Stimulated activated CD4-positive, alpha-beta T cell treated with anti-CD3 and anti-CD28 coated beads, Interleukin-1b, Interleukin-23, amount 100 ng/mL, for 1 hour (primary cell): ENCODE results near the gene TRIP13.
"Not testable (repeated sequence)": the region's sequence is repeated elsewhere in the genome, so short reads cannot be mapped to it uniquely, and the experiment has no call there.

Experiments used
- DNase-seq, 2 donors: peaks; one replicate each; pipeline ENCODE4 v3.0.0-alpha.2; 2020; ENCODE audit warnings: low read depth in 2 of 2

Gene TRIP13

DNA sequence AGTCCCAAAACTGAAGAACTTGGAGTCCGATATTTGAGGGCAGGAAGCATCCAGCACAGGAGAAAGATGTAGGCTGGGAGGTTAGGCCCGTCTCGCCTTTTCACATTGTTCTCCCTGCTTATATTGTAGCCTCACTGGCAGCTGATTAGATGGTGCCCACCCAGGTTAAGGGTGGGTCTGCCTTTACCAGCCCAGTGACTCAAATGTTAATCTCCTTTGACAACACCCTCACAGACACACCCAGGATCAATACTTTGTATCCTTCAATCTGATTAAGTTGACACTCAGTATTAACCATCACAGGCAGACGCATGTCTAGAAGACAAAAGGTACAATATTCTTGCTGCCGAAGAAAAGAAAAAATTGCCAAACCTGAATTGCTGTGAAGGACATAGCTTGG is 26.0 kb downstream of the TRIP13 start:
- DNase-seq = not testable (repeated sequence)

DNA sequence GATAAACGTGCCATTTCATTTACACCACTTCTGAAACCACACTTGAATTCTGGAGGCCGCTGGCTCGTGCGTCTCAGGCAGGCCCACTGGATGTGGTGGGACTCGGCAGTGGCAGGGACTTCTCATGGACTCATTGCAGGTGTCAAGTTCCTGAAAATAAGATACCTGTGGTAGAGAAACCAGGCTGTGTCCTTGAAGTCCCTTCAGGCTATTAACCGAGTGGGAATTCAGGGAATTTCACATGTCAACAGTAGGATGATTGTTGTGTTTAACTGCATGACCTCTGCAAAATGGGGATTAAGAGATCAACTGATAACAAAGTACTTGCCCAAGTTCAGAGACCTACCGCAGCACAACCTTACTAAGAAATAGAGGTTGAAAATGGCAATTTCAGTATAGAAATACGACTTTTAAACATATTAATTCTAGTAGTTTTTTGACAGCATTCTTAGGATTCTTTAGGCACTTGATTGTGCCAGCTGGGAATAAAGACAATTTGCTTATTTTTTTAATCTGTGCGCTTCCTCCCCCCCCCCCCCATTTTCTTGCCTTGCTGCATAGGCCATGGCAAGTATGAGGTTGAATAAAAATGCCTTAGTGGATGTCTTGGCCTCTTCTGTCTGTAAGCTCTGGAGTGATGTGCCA is 26.8 kb downstream of the TRIP13 start:
- DNase-seq = no peak

DNA sequence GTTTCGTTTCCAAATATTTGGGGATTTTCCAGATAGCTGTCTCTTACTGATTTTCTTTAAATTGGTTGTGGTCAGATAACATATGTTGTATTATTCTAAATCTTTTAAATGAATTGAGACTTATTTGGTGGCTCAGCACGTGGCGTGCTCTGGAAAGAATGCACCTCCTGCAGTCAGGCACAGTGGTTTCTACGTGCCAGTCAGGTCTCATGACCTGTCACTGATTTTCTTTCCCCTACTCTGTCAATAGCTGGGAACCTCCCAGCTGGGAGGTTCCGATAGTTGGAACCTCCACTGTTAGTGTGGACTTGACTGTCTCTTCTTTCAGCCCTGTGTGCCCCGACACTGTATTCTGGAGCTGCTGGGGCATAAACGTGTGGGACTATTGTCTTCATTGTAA is 27.6 kb downstream of the TRIP13 start:
- DNase-seq = no peak

DNA sequence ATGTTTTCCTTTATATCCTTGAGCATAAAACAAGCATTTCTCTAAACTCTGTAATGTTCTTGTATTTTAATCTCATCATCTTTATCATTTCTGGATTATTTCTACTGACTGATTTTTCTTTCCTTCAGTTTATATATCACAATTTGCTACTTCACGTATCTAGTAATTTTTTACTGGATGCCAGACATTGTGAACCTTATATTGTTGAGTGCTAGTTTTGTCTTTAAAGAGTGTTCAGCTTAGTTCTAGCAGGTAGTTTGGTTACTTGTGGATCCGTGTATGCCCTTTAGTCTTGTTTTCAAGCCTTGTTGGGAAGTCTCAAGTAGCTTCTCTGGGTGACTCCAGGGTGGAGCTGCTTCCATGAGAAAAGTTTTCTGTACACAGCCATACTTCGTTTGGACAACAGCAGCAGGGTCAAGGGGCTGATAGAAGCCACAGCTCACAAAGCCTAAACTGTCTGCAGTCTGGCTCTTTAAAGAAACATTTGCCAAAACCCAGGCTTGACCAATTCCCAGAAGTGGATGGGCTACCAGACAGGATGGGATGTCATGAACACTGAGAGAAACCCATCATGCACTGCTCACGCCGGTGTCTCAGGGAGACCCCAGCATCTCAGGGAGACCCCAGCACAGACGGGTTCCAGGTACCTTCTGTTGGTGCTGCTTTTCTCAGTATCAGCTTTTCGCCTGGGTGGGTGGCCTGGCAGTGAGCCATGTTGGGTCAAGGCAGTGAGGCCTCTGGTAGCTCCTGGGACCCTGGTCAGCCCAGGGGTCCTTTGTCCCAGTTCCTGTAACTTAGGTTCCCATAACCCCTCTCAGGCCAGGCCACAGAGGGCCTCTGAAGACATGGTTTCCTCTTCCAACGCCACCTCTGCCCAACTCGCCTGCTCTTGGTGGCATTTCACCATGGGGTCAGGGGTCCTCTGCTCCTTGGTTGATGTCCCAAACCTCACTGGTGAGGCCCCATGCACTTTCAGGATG is 29.1 kb downstream of the TRIP13 start:
- DNase-seq = no peak

DNA sequence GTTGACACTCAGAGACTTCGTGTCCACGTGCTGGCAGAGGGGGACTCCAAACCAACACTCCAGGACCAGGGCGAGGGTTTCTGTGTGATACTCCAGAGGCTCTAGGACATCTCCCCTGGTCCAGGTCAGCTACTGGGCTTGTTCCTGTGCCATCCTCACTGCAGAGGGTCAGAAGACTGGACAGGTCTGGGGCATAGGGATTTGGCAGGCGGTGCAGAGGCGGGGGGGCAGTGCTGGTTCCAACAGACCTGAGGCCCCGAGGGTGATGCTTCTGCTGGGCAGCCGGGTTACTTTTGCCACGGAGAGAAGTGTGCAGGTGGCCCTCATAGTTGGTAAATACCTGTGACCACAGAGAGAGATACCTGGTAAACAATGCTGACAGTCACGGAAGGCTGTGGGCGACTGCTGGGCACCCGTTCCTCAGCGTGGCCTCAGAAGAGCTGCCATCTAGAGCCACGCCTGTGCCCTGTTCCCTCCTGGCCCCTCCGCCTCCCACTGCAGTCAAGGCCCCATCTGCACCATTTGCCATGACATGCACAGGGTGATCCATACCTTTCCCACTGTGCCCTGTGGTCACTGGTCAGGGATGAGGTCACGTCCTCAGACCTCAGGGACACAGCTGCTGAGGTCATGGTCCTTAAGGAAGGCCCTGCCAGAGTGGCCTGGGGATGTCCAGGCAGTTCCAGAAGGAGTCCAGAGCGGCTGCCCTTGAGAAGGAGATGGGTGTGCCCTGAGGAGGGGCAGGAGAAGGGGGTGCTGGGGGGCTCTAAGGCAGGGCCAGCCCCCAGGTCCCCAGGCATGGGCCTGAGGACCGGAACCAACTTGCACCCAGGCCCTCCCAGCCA is 30.0 kb downstream of the TRIP13 start:
- no peak for DNase-seq

DNA sequence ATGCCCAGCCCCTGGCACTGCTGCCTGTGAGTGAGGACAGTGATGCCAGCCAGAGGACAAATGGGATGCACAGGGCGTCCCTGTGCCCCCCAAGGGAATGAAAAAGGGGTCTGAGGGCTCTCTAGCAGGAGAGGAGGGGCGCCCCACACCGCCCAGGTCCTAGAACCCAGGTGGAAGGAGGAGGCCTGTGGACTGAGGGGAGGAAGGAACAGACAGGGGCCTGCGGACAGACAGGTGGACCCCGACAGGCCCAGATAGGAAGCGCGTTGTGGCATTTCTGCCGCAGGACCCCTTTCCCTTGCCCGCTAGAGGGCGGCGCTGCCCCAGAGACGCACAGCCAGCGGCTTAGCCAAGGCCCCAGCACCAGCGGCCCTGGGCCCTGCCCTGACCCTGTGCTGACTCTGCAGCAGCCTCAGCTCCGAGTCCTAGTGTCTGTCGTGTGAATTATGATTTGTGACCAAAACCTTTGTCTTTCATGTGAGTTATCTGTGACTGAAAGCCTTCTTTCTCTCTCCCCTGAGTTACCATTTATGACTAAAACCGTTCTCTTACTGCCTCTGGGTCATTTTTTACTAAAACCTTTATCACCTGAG is 30.7 kb downstream of the TRIP13 start:
- peak; percentile 23 to 52 for DNase-seq

DNA sequence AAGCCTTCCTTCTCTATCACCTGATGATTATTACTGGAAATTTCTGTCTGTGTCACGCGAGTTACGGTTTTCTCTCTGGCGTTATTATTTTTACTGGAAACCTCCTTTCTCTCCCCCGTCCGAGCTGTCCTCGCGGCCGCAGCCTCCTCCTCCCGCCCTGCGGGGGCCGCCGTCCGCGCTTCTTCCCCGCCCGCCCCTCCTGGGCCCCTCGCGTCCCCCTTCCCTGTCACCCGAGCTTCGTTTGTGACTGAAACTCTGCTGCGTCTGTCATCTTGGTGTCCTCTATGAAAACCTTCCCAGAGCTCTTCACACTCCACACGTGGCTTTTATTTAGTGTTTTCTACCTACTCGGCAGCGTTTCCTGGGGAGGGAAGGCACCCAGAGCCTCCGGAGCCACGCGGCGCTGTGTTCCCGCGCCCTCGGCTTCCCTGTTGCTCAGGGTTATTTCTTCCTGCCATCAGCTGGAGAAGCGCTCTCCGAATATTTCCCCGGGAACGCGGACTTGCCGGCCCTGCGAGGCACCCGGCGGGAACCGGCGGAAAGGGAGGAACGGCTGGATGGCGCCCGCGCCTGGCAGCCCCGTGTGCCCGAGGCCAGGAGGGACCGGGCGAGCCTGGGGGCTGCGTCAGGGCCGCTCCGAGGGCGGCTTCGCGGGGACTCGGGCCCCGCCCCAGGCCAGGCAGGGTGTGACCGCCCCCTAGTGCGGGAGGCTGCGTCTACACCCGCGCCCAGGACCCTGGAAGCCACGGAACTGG is 33.9 kb downstream of the TRIP13 start:
- DNase-seq = peak in 1 of 2 donors; percentile 6

DNA sequence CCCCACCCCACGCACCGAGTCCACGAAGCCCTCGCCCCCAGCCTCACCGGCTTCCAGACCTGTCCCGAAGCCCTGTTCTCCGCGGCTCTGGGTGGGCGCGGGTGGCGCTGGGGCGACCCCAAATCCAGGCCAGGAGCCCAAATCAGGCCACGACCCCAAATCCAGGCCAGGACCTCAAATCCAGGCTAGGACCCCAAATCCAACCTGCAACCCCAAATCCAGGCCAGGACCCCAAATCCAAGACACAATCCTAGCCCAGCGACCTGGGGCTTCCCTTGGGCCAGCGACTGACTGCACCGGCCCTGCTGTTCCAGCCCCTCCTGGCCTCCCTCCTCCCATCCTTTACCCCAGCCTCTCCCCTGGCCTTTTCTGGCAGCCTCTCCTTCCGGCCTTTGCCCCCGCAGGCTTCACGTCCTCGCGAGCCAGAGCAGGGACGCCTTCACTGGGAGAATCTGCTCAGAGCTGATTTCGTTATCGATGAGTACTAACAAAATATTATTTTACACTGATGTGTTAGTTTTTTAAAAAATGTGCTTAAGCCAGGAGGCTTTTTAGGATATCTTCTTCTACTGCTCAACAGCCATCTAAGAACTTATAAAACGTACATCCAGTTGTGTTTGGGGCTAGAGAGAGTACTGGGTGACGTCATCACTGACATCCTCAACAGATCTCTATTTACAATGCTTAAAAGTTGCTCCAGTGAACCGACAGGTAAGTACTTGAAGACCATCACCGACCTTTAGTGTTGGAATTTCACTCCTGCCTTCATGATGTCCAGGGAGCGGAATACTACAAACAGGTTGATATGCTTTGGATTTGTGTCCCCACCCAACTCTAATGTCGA is 34.7 kb downstream of the TRIP13 start:
- no peak for DNase-seq

DNA sequence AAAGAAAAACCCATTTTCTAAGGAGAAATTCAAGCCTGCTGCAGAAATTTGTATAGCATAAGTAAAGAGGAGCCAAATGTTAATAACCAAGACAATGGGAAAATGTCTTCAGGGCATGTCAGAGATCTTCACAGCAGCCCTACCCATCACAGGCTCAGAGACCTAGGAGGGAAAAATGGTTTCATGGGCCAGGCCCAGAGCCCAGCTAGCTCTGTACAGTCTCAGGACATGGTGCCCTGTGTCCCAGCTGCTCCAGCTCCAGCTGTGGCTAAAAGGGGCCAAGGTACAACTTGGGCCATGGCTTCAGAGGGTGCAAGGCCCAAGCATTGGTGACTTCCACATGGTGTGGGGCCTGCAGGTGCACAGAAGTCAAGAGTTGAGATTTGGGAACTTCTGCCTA is 36.5 kb downstream of the TRIP13 start:
- not testable (repeated sequence) for DNase-seq

DNA sequence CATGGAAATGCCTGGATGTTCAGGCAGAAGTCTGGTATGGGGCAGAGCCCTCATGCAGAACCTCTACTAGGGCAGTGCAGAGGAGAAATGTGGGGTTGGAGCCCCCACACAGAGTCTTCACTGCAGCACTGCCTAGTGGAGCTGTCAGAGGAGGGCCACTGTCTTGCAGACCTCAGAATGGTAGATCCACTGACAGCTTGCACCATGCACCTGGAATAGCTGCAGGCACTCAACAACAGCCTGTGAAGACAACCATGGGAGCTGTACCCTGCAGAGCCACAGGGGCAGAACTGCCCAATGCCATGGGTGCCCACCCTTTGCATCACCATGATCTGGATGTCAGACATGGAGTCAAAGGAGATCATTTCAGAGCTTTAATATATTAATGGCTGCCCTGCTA is 36.9 kb downstream of the TRIP13 start:
- DNase-seq = no peak

DNA sequence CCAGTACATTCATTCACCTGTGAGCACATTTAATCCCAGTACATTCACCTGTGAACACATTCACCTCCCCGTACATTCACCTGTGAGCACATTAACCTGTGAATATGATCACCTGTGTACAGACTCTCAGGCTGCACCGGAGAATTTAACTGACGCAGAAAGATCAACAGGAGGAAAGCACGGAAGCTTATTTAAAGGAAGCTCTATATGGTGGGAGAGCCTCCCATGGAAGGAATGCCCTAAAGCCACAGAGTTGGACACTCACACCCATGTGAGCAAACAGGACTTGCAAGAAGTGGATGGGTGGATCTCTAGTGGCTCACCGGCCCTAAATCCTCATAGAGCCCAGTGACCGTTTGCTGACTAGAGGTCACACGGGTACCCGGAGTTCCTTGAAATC is 38.2 kb downstream of the TRIP13 start:
- DNase-seq = no peak

DNA sequence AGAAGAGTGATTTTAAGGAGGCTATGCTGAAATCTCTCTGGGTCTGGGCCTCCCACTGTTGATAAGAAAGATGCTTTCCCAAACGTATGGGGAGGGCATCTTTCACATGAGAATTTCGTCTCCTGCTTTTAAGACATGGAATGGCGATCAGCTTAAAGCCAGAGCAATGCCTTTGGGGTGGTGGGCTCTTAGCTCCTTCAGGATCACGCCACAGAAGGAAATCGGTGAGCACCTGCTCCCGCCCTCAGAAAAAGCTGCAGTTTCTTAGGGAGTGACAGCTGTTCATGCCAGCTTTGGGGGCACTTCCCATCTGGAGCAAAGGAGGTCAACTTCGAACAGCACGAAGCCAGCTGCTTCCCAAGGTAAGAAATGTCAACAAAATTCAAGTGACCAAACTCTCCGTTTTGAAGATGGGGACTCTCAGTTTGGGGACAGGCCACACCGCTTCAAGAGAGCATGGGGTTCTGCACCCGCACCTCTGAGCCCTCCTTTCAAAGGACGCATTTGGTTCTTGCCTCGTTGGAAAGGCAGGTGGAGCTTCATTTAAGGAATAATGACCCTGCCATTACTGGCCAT is 39.0 kb downstream of the TRIP13 start:
- DNase-seq = no peak

DNA sequence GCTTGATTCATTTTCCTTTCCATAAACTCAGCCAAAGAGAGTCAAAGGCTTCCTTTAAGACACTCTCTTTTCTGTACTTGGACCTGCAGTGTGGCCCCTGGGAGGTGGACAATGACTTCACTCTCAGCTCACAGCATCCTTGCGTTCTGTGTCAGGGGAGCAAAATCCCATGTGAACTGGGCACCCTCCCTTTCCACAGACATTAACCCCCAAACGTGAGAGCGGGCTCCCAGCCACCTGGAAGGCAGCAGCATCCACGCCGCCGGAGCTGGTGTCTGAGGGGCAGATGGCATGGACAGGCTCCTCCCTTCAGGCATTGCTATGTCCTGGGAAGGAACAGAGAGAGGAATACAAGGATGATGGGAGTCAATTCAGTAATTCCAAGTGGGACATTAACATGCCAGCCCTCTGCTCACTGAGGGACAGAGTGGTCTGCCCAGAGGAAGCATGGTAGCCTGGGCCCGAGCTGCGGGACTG is 39.5 kb downstream of the TRIP13 start:
- DNase-seq = no peak

DNA sequence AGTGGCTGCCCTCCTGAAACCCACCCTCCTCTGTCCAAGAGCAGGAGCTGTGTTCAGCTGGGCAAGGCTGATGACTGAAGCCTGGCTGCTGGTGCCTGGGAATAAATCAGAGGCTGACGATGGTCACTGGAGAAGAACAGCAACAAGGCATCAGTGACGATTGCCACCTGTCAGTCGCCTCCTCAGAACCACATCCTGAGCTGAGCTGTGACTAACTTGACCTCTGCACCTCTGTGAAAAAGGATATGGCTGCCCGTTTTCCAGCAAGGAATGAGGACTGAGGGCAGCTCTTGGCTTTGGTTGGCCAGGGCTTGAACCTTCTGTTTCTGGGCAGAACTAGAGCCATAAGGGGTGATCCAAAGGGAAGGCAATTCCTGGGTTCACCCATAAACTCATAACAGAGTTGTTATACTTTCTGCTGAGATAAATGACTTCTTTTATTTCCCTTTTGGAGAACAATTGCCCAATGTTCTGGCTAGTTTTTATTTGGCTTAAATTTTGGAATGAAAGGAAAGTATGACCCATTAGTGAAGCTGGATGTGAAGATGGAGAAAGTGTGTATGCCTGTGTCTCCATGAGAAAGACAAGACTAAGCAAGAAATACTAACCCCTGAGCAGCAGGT is 40.1 kb downstream of the TRIP13 start:
- no peak for DNase-seq

DNA sequence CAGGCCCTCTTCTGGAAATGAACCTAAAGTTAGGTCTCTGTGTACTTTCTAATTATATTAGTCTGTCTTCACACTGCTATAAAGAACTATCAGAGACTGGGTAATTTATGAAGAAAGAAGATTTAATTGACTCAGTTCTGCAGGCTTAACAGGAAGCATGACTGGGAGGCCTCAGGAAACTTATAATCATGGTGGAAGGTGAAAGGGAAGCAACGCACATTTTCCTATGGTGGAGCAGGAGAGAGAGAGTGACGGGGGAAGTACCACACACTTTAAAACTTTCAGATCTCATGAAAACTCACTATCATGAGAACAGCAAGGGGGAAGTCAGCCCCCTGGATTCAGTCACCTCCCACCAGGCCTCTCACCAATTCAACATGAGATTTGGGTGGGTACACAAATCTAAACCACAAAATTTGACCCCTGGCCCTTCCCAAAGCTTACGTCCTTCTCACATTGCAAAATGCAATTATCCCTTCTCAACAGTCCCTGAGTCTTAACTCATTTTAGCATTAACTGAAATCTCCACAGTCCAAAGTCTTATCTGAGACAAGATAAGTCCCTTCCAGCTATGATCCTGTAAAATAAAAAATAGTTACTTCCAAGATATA is 40.7 kb downstream of the TRIP13 start:
- DNase-seq = no peak

DNA sequence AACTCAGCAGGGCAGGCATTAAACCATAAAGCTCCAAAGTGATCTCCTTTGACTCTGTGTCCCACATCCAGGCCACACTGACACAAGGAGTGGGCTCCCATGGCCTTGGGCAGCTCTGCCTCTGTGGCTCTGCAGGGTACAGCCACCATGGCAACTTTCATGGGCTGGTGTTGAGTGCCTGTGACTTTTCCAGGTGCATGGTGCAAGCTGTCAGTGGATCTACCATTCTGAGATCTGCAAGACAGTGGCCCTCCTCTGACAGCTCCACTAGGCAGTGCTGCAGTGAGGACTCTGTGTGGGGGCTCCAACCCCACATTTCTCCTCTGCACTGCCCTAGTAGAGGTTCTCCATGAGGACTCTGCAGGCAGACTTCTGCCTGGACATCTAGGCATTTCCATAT is 41.3 kb downstream of the TRIP13 start:
- not testable (repeated sequence) for DNase-seq

DNA sequence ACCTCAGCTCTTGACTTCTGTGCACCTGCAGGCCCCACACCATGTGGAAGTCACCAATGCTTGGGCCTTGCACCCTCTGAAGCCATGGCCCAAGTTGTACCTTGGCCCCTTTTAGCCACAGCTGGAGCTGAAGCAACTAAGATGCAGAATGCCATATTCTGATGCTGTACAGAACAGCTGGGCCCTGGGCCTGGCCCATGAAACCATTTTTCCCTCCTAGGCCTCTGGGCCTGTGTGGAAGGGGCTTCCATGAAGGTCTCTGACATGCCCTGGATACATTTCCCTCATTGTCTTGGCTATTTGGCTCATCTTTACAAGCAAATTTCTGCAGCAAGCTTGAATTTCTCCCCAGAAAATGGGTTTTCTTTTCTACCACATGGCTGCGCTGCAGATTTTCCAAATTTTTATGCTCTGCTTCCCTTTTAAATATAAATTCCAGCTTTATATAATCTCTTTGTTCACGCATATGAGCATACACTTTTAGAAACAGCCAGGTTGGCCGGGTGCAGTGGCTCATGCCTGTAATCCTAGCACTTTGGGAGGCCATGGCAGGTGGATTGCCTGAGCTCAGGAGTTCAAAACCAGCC is 41.8 kb downstream of the TRIP13 start:
- not testable (repeated sequence) for DNase-seq

DNA sequence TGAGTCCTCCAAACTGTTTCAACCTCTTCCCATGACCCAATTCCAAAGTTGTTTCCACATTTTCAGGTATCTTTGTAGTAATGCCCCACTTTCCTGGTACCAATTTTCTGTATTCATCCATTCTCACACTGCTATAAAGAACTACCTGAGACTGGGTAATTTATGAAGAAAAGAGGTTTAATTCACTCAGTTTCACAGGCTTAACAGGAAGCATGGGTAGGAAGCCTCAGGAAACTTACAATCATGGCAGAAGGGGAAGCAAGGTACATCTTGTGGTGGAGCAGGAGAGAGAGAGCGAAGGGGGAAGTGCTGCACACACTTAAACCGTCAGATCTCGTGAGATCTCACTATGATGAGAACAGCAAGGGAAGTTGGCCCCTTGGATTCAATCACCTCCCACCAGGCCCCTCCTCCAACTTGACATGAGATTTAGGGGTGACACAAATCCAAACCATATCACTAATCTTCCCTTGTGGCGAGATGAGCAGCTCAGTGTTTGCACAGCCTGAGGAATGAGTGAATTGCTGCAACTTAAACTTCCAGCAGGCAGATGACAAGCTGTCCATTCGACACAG is 42.9 kb downstream of the TRIP13 start:
- no peak for DNase-seq
